HPDE6-E6E7 (cell line): Measurements from ENCODE around the gene MGAT5B.
"Not testable (repeated sequence)": the region's sequence is repeated elsewhere in the genome, so short reads cannot be mapped to it uniquely, and the experiment has no call there.

Source experiments
- DNase-seq: peaks from one replicate; pipeline ENCODE4 v3.0.0; 2011; ENCODE audit warnings: missing footprints; ENCODE audit errors: extremely low spot score

Gene MGAT5B

DNA sequence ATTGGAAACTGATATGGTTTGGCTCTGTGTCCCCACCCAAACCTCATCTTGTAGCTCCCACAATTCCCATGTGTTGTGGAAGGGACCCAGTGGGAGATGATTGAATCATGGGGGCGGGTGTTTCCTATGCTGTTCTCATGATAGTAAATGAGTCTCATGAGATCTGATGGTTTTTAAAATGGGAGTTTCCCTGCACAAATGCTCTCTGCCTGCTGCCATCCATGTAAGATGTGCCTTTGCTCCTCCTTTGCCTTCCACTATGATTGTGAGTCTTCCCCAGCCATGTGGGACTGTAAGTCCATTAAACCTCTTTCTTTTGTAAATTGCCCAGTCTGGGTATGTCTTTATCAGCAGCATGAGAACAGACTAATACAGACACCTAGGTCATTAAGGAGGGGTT is 109.8 kb downstream of the MGAT5B start:
- not testable (repeated sequence) for DNase-seq

DNA sequence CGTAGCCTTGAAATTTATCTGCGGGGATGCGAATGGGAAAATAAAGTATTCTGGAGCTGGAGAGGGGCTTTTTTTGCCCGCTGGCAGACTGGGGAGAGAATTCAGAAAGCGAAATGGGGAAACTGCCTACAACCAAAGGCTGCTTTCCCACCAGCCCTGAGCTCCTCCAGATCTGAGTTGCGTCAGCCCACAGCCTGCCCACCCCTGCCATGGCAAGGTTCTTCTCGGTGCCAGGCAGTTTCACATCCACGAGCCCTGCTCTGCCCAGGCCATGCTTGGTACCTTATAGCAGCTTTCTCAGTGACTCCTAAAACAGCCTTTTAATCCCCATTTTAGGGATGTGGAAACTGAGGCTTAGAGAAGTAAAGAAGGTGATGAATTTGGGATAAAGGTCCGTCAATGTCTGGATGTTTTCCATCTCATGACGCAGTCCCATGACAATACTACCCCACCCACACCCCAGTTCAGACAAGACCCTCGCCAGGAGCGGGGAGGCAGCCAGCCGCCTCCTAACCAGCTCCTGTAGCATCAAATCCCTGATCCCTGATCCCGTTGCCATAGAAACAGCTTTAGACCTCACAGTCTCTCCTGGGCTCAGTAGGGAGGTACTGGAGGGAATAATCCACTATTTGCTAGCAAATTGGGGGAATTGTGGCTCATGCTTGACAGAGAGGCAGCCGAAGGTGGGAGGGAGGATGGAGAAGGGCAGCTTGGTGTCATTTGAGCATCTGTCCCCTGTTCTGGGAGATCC is 113.5 kb downstream of the MGAT5B start:
- no peak for DNase-seq

DNA sequence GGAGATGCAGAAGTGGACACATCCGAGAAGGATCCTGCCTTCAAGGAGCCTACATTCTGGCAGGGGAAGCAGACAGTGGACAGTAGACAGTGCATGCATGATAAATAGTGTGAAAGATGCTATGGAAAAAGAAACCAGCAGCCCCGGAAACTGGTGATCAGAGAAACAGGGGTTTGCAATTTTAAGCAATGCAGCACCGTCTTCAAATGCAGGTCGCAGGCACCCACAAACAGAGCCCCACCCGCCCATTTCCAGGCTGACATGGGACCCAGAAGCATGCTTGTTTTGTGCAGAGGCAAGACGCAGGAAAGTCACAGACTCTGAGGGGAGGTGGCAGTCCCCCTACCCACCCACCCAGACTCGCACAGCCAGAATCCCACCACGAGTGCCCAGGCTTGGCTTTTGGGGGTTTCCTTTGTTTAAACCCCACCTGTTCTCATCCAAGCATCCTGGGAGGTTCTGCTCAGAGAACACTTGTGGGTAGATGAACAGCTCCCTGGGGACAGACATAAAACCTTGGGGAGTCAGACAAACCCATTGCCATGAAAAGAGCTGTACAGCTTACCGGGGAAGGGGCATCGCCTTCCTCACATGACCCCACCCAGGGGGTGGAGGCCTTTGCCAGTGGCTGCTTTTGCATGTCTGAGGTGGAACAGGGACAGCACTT is 114.3 kb downstream of the MGAT5B start:
- no peak for DNase-seq

DNA sequence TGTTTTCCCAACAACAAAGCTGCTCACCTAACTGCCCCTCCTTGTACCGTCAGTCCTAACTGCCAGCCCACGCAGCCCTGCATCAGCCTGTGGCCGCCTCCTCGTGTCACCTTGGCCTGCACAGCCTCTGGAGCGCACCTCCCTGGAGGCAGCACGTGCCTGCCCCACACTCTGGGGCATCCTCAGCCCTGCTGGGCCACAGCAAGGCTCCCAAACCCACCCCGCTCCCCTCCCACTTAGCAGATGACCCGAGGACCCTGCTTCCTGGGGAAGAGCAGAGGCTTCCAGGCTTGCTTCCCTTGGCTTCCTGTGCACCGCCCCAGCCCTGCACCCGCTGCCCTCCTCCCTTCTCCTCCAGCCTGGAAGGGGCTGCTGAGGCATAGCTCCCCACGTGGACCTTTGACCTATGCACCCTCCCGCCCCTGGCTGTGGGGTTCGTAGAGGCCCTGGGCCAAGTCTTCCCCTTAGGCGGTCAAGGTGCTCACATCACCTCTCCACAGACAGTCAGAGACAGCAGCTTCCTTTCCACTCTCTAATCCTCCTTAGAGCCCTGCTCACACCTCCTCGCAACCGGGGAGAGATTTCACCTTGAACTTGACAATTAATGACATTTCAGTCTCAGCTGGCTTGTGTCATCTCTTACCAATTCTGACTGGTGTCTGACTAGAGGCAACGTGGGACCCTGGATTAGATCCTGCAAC is 115.0 kb downstream of the MGAT5B start:
- no peak for DNase-seq

DNA sequence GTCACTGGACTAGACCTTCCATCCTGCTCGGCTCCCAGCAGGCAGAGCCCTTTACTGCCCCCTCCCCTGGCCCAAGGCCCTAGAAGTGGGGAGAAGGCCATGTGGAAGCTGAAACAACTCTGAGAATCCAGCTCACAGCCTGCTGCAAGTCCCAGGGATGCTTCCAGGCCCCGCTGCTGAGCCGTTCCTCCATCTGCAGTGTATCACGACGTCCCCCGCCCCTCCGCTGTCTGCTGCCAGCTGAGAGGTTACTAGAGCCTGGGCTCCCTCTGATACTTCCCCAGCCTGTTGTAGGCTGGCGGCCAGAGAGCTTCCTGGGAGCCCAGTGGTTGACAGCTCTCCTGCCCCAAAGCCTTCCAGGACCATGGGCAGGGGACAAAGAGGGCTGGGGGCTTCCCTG is 118.2 kb downstream of the MGAT5B start:
- DNase-seq: no peak

DNA sequence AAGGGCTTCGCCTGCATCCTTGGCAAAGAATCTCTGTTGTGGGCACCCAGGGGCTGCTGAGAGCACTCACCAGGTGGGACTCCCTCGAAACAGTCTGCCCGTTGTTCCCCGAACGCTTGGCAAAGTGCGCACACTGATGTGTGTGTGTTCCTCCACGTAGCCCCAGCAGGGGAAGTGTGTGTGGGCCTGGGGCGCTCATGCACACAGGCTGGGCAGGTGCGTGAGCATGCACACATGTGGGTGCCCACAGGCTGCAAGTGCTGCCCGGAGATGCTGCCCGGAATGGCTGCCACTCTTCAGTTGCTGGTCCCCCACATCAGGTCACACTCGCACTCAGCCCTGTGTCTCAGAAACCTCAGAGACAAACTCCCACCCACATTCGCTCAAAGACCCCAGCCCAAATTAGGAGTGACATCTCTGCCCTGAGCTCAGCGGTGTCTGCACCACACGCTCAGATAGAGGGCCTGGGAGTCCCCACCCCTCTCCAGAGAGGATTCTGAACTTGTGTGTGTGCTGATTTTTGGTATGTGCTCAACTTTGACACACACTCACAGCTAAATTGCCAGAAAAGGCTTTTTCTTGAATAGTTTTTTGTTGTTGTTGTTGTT is 119.4 kb downstream of the MGAT5B start:
- DNase-seq: no peak

DNA sequence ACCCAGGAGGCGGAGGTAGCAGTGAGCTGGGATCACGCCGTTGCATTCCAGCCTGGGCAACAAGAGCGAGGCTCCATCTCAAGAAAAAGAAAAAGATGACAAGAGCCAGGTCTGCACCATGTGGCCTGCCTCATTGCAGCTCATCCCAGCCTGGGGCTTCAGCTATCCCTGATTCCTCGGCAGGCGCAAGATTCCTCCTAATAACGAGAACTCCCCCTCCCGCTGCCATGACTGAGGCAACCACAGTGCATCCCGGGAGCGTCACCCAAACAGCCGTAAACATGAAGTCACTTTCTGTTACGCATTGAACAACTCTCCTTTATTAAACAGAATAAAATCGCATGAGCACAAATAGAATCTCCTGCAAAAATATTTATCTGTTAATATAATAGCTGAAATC is 120.6 kb downstream of the MGAT5B start:
- DNase-seq: no peak

DNA sequence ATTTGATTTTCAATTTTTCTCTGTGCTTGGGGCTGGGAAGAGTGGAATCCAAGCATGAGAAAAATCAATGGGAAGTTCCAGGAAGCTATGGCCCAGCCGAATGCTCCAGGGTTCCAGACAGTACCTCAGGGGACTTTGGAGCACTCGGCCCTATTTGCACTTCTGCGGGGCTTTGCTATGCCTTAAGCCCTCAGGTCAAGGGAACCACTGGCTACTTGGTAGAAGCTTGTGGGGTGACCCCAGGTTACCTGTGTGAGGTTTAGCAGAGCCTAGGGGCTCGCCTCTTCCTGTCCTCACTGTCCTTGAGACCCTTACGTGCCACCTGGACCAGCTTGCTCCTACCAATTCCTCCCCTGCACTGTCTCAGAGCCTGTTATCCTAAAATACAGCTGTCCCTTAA is 121.3 kb downstream of the MGAT5B start:
- DNase-seq: no peak

DNA sequence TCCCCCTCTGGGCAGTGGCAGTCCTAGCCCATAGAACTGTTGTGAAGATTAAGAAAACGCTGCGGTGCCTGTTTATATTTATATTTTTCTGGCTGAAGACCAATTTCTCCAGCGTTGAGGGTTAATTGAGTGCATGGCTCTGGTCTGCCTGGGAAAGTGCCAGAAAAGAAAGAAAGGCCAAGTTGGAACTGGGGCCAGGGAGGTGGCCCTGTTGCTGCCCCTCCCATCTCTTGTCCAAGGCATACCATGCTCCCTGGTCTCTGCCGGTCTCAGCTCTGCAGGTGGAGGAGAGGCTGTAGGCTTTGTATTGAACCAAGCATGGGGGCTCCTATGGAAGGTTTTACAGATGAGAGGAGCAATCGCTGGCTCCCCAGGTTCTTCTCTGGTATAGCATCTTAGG is 124.7 kb downstream of the MGAT5B start:
- DNase-seq: no peak

DNA sequence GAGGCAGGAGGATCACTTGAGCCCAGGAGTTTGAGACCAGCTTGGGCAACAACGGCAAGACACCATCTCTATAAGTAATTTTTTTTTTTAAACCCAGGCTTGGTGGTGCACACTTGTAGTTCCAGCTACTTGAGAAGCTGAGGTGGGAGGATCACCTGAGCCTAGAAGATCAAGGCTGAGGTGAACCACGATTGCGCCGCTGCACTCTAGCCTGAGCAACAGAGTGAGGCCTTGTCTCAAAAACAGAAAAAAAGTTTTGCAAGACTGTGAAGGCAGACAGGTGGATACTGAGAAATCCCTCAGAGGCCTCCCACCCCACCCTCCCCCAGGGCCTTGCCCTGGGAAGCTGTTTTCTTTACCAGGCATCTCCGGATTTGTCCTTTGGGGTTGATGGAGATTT is 125.4 kb downstream of the MGAT5B start:
- DNase-seq: no peak

DNA sequence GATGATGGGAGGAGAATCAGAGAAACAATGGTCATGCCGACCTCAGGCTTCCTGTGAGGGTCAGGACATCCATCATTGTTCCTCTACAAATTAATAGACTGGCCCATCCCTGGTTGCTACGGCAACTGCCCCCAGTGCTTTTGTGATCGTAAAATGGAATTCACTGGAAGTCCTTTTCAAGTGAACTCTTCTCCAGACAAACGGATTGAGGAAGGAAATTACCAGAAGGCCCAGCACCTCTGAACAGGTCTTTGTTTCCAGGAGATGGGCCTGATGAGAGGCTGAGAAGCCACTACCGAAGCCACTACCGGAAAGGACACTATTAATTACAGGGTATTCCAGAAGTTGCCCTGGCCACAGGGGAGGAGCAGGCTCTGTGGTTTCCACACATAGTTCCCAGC is 126.0 kb downstream of the MGAT5B start:
- no peak for DNase-seq

DNA sequence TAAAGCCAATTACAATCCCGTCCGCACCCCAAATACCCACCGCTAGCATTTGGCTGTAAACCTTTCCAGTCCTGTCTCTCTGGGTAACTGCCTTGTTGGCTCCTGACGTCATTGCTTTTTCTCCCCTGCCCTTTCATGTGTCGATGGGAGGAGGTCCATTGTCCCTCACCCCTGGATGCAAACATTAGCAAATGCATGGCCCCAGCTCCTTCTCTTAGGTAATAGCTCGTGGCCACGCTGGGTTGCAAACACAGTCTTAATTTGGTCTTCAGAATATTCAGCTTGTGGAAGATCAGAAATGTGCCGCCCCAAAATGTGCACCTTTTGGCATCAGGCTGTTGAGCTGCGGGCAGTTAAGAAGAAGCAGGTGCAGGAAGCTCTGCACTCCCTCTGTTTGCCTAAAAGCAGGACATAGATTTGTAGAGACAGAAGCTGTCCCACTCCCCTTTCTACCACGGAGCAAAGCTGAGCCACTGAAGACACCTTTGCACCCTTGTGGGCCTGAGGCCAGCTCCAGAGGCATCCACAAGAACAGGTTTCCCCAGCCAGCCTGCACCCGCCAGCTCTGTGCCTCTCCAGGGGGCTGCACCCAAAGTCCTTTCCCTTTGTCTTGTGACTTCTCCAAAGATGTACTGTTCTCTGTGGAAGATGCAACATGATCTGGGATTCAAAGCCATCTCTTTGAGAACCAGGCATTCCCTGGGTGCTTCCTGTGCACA is 127.3 kb downstream of the MGAT5B start:
- DNase-seq: no peak

DNA sequence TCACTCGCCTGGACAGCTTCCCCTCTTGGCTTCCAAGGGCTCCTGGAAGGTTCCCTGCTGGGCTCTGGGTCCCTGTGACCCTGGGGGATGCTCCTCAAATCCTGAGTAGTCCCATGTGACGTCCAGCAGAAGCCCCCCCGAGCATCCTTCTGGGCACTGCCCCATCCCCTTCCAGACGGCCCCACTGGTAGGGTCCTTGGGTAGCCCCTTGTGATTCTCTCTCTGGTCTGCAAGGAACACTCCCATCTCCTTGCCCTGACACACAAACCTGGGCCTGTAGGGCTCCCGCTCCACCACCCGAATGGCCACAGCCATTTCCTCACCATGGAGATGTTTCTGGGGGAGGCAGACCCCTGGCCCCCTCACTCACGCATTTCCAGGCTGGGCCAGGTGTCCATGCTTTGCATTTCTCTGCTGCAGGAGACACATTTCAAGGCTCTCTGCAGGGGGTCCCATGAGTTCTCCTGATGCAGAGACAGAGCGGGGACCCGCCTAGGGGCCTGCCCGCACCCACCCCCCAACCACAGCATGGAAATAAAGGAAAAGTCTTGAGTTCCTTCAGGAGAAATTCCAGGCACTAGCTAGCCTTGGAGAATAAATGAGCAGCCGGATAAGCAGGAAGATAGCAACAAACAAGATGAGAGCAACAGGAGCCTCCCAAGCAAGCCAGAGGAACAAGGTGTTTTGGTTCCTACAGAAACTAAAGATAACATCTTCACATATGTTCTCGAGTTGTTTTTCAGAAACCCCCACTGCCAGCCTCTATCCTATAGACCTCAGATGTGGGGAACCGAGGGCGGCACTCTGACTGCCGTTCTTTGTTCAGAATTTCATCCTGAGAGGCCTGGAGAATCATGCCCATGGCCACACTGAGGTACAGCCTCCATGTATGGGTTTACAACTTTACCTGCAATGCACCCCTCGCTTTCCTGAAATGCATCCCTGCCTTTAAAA is 128.8 kb downstream of the MGAT5B start:
- no peak for DNase-seq

DNA sequence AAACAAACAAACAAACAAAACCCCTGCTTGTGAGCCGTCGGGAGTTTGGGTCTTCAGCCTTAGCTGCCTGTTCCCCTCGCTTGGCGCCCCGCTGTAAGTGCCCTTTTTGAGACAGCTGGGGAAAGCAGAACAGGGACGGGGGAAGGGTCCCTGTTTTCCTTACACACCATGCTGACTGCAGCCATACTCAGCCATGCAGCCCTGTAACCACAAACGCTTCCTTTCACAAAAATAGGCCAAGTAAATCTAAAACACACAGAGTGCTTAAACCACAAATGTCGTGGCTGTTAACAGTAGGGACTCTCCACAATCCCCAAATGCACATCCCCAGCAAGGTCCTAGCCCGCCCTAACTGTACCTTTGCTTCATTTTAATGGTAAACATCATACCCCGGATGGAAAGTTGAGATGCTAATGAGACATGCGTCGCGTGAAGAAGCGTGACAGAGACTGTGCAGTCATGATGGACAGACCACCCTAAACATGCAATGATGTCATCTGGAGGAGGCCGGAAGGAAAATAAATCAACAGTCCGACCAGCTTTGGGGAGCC is 129.9 kb downstream of the MGAT5B start:
- DNase-seq: no peak

DNA sequence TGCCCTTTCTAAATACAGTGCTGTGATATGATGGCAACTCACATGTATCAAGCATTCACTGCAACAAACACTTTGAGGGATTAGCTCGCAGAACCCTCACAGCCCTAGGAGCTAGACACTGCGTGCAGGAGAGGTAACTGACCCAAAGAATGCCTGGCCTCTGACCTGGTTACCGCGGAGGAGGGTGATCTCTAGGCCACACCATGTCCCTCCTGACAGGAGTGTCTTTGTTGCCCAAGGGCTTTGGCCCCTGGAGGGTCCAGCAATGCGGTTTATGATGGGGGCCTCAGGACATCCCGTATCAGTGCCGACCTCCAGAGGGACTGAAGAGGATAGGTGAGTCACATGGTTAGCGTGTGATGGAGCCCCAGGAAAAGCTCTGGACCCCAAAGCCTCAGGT is 130.6 kb downstream of the MGAT5B start:
- no peak for DNase-seq
